ENCODE measurements around the gene GP1BA.

- no peak for TF ChIP-seq EZH2 (IDR thresholded peaks at IDR 0.05; ENCODE audit: borderline replicate concordance, insufficient read depth, low read depth, low read length, poor library complexity, severe bottlenecking)
- TF ChIP-seq CTCF (IDR thresholded peaks at IDR 0.05), result no peak
Measured at GRCh38 chr17:4972322-4972721, 40.2 kb downstream of the GP1BA start.

Measured in B cell (primary cell).